H9 (cell line): ENCODE measurements around the gene CDCA3. TPM values are rescaled to one million over a fixed set of nuclear protein-coding genes. Genes with fewer than 3 reads are reported as not detected.

Source experiments
- DNase-seq: peaks from one replicate; pipeline ENCODE4 v3.0.0-alpha.2; 2017
- H2AFZ ChIP-seq: one replicate; pipeline ENCODE4 v1.6.1; 2013; ENCODE audit warnings: mild to moderate bottlenecking, low read length, control low read depth, moderate library complexity
- H2AK5ac ChIP-seq: 2 replicates; pipeline ENCODE4 v1.6.1; 2013; ENCODE audit warnings: low read length, control low read depth, mixed read lengths; ENCODE audit not compliant: insufficient read length
- H2BK120ac ChIP-seq: one replicate; pipeline ENCODE4 v1.6.1; 2013; ENCODE audit warnings: low read depth, mild to moderate bottlenecking, low read length, control low read depth, inconsistent platforms; ENCODE audit not compliant: poor library complexity, severe bottlenecking
- H2BK12ac ChIP-seq: 2 replicates; pipeline ENCODE4 v1.6.1; 2013; ENCODE audit warnings: low read length, control low read depth, mixed read lengths, low read depth; ENCODE audit not compliant: insufficient read length
- H2BK15ac ChIP-seq: 2 replicates; pipeline ENCODE4 v1.6.1; 2013; ENCODE audit warnings: low read depth, low read length, control low read depth
- H2BK20ac ChIP-seq: one replicate; pipeline ENCODE4 v1.6.1; 2013; ENCODE audit warnings: low read depth, mild to moderate bottlenecking, low read length, control low read depth, inconsistent platforms; ENCODE audit not compliant: poor library complexity, severe bottlenecking
- H2BK5ac ChIP-seq: 2 replicates; pipeline ENCODE4 v1.6.1; 2013; ENCODE audit warnings: low read length, control low read depth, mixed read lengths; ENCODE audit not compliant: insufficient read length
- H3K14ac ChIP-seq: 2 replicates; pipeline ENCODE4 v1.6.1; 2013; ENCODE audit warnings: low read length, control low read depth; ENCODE audit not compliant: insufficient read depth
- H3K18ac ChIP-seq: 2 replicates; pipeline ENCODE4 v1.6.1; 2013; ENCODE audit warnings: low read depth, mild to moderate bottlenecking, mixed read lengths, low read length, control low read depth; ENCODE audit not compliant: insufficient read length
- H3K23ac ChIP-seq: 2 replicates; pipeline ENCODE4 v1.6.1; 2013; ENCODE audit warnings: low read length, control low read depth, mixed read lengths, low read depth; ENCODE audit not compliant: insufficient read length
- H3K23me2 ChIP-seq: 2 replicates; pipeline ENCODE4 v1.6.1; 2013; ENCODE audit warnings: low read depth, mild to moderate bottlenecking, mixed read lengths, low read length, control low read depth; ENCODE audit not compliant: insufficient read length, poor library complexity, severe bottlenecking
- H3K27ac ChIP-seq: 2 replicates; pipeline ENCODE4 v1.5.1; 2013; ENCODE audit warnings: low read length, control low read depth, mixed read lengths, low read depth; ENCODE audit not compliant: insufficient read length
- H3K27me3 ChIP-seq: 2 replicates; pipeline ENCODE4 v1.6.1; 2013; ENCODE audit warnings: low read length, control low read depth, inconsistent platforms; ENCODE audit not compliant: insufficient read depth
- H3K4ac ChIP-seq: 2 replicates; pipeline ENCODE4 v1.6.1; 2013; ENCODE audit warnings: low read depth, mild to moderate bottlenecking, control low read depth, inconsistent platforms, low read length, moderate library complexity
- H3K4me1 ChIP-seq: 2 replicates; pipeline ENCODE4 v1.6.1; 2013; ENCODE audit warnings: low read length, control low read depth, inconsistent platforms; ENCODE audit not compliant: insufficient read depth
- H3K4me2 ChIP-seq: 2 replicates; pipeline ENCODE4 v1.6.1; 2013; ENCODE audit warnings: low read length, control low read depth, mixed read lengths; ENCODE audit not compliant: insufficient read length, insufficient read depth
- H3K56ac ChIP-seq: 2 replicates; pipeline ENCODE4 v1.6.1; 2013; ENCODE audit warnings: low read depth, mild to moderate bottlenecking, mixed read lengths, low read length, control low read depth; ENCODE audit not compliant: insufficient read length
- H3K79me1 ChIP-seq: 2 replicates; pipeline ENCODE4 v1.6.1; 2013; ENCODE audit warnings: low read depth, mild to moderate bottlenecking, moderate library complexity, low read length, control low read depth, inconsistent platforms; ENCODE audit not compliant: insufficient read depth, poor library complexity, severe bottlenecking
- H3K79me2 ChIP-seq: 2 replicates; pipeline ENCODE4 v1.6.1; 2013; ENCODE audit warnings: low read length, control low read depth, inconsistent platforms; ENCODE audit not compliant: insufficient read depth
- H3K9ac ChIP-seq: 2 replicates; pipeline ENCODE4 v1.6.1; 2013; ENCODE audit warnings: low read length, control low read depth, mixed read lengths; ENCODE audit not compliant: insufficient read length; ENCODE audit errors: extremely low read depth
- H3K9me3 ChIP-seq: one replicate; pipeline ENCODE4 v1.6.1; 2013; ENCODE audit warnings: low read depth, low read length, inconsistent platforms; ENCODE audit not compliant: control insufficient read depth
- H3T11ph ChIP-seq: one replicate; pipeline ENCODE4 v1.6.1; 2013; ENCODE audit warnings: mild to moderate bottlenecking, low read length, control low read depth, inconsistent platforms
- H4K20me1 ChIP-seq: one replicate; pipeline ENCODE4 v1.6.1; 2013; ENCODE audit not compliant: control insufficient read depth, insufficient read length, insufficient read depth
- H4K5ac ChIP-seq: 2 replicates; pipeline ENCODE4 v1.6.1; 2013; ENCODE audit warnings: low read depth, mild to moderate bottlenecking, mixed read lengths, low read length, control low read depth; ENCODE audit not compliant: insufficient read length
- H4K8ac ChIP-seq: replicated peaks from 2 replicates; pipeline ENCODE4 v1.6.1; 2013; ENCODE audit warnings: low read length, control low read depth, mixed read lengths, low read depth; ENCODE audit not compliant: insufficient read length
- H4K91ac ChIP-seq: 2 replicates; pipeline ENCODE4 v1.6.1; 2013; ENCODE audit warnings: low read depth, mild to moderate bottlenecking, moderate library complexity, mixed read lengths, low read length, control low read depth; ENCODE audit not compliant: insufficient read length
- H3K27ac Mint-ChIP-seq, 3 experiments: 2 replicates in 2 of 3; 3 replicates in 1 of 3; pipeline ENCODE4 v1.8.0; 2020 to 2021; ENCODE audit warnings: mixed read lengths in 3 of 3, mild to moderate bottlenecking in 1 of 3, moderate library complexity in 1 of 3
- H3K27me3 Mint-ChIP-seq: 2 replicates; pipeline ENCODE4 v1.8.0; 2021; ENCODE audit warnings: low read depth, mild to moderate bottlenecking, moderate library complexity, mixed read lengths
- H3K36me3 Mint-ChIP-seq, 3 experiments: 2 replicates in 2 of 3; 3 replicates in 1 of 3; pipeline ENCODE4 v1.8.0; 2020 to 2021; ENCODE audit warnings: low read depth in 3 of 3, mixed read lengths in 3 of 3; ENCODE audit not compliant: insufficient read depth in 1 of 3
- H3K4me1 Mint-ChIP-seq, 2 experiments: 2 replicates each; pipeline ENCODE4 v1.8.0; 2020; ENCODE audit warnings: mixed read lengths in 2 of 2
- H3K4me3 Mint-ChIP-seq, 2 experiments: 2 replicates in 1 of 2; 3 replicates in 1 of 2; pipeline ENCODE4 v1.8.0; 2020 to 2021; ENCODE audit warnings: mild to moderate bottlenecking in 2 of 2, mixed read lengths in 2 of 2, moderate library complexity in 1 of 2
- H3K9me3 Mint-ChIP-seq, 2 experiments: 2 replicates in 1 of 2; 3 replicates in 1 of 2; pipeline ENCODE4 v1.8.0; 2020; ENCODE audit warnings: mild to moderate bottlenecking in 2 of 2, mixed read lengths in 2 of 2, moderate library complexity in 1 of 2
- WGBS: extraction: QIAGEN DNeasy Blood & Tissue Kit; methylation state at CpG from one replicate; pipeline ENCODE4 v1.1.7; 2013; ENCODE audit warnings: missing lambda C conversion rate, low lambda C conversion rate, mixed read lengths; ENCODE audit not compliant: insufficient read length; ENCODE audit errors: extremely low coverage; 5-methylcytosine and 5-hydroxymethylcytosine counted together
- total RNA-seq: library from RNA; stranded (reverse); gene quantifications from 2 replicates; pipeline ENCODE4 v1.2.1, GENCODE V29; 2021
- TF ChIP-seq, protein P1 (sequence below): fragments of 200-600 bp; sonication (generic); conservative IDR thresholded peaks from 3 replicates; pipeline ENCODE4 v1.8.0; 2021; ENCODE audit warnings: antibody characterized with exemption, mild to moderate bottlenecking

The CDCA3 gene
- total RNA-seq, 1 experiment from 2014 or later = 45.1 TPM

GRCh38 chr12:6873094-6874014 lies 22.3 kb upstream of the CDCA3 start, which contains the start of gene SPSB2:
Gene SPSB2, minus strand, starts transcription at chr12:6873303. Its CDS starts 402 bp downstream, at chr12:6872901.
- Histone ChIP-seq H3K79me1 (no peaks in the 10 kb centered on the region), H3K79me2 (peaks cover under 1% of the 10 kb centered on the region; the same call in 1 of the 2 replicates), H3K27me3 (no peaks in the 10 kb centered on the region), H3K18ac (no peak within 1 kb of the TSS), H3K14ac (no peak within 1 kb of the TSS), H2AK5ac (no peak within 1 kb of the TSS), H3K4me1 (no peaks in the 10 kb centered on the region; the same call in 1 of the 2 replicates), H2BK120ac (no peak within 1 kb of the TSS), H2BK12ac (no peak within 1 kb of the TSS), H3K23me2 (peaks cover 8% of the 10 kb centered on the region), H4K91ac (no peak within 1 kb of the TSS), H3T11ph (no peak within 1 kb of the TSS), H3K27ac (no peak within 1 kb of the TSS), H2AFZ (no peak within 1 kb of the TSS), H3K4me2 (peak within 1 kb of the TSS; percentile 69), H2BK5ac (no peak within 1 kb of the TSS), H4K5ac (no peak within 1 kb of the TSS), H4K8ac (no peak within 1 kb of the TSS), H4K20me1 (no peaks in the 10 kb centered on the region), H3K56ac (no peak within 1 kb of the TSS), H3K9ac (peak within 1 kb of the TSS; percentile 11), H2BK20ac (no peak within 1 kb of the TSS), H2BK15ac (no peak within 1 kb of the TSS), H3K9me3 (no peaks in the 10 kb centered on the region), H3K4ac (no peak within 1 kb of the TSS), H3K23ac (no peak within 1 kb of the TSS)
- Mint-ChIP-seq H3K36me3 (peaks cover 26 to 57% (median 41%) of the 10 kb centered on the region in 3 experiments), H3K27ac (peak within 1 kb of the TSS; percentile 79 to 95 (median 89); a peak in 6 of 7 replicates), H3K4me3 (peak within 1 kb of the TSS; percentile 92 to 96), H3K9me3 (no peaks in the 10 kb centered on the region; a peak in 1 of 5 replicates), H3K27me3 (no peaks in the 10 kb centered on the region; the same call in 1 of the 2 replicates), H3K4me1 (peaks cover 38 to 48% of the 10 kb centered on the region in 2 experiments)
- TF ChIP-seq, protein P1, sequence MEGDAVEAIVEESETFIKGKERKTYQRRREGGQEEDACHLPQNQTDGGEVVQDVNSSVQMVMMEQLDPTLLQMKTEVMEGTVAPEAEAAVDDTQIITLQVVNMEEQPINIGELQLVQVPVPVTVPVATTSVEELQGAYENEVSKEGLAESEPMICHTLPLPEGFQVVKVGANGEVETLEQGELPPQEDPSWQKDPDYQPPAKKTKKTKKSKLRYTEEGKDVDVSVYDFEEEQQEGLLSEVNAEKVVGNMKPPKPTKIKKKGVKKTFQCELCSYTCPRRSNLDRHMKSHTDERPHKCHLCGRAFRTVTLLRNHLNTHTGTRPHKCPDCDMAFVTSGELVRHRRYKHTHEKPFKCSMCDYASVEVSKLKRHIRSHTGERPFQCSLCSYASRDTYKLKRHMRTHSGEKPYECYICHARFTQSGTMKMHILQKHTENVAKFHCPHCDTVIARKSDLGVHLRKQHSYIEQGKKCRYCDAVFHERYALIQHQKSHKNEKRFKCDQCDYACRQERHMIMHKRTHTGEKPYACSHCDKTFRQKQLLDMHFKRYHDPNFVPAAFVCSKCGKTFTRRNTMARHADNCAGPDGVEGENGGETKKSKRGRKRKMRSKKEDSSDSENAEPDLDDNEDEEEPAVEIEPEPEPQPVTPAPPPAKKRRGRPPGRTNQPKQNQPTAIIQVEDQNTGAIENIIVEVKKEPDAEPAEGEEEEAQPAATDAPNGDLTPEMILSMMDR = no peak
- DNase-seq = peak; percentile 100
- WGBS = no CpG with 5 or more reads among the region's 66 CpGs
